ENCODE results near the gene TMEM229B.

TMEM229B gene

GRCh38 chr14:67487937-67488893, at the start of gene TMEM229B:
TMEM229B (minus strand) TSS chr14:67488721; CDS start chr14:67473923, 14,798 bp downstream.
- DNase-seq = no peak

GRCh38 chr14:67537736-67538135, 49.2 kb upstream of the TMEM229B start:
- DNase-seq = no peak

- DNase-seq = no peak
These were observed 47.6 kb upstream of the TMEM229B start for GRCh38 chr14:67536087-67536486.

- DNase-seq = no peak
These were observed 45.2 kb upstream of the TMEM229B start for GRCh38 chr14:67533754-67534085.

- DNase-seq = peak; percentile 43
These were observed 44.7 kb upstream of the TMEM229B start, which contains the start of gene PLEKHH1 for GRCh38 chr14:67532998-67533753. PLEKHH1 (plus strand) TSS chr14:67533290; CDS start chr14:67541868, 8,578 bp downstream.

- no peak for DNase-seq
These were observed 44.1 kb upstream of the TMEM229B start for GRCh38 chr14:67532606-67532997.

- no peak for DNase-seq
These were observed 41.7 kb upstream of the TMEM229B start for GRCh38 chr14:67529947-67530935.

- DNase-seq = no peak
These were observed 39.8 kb upstream of the TMEM229B start for GRCh38 chr14:67528276-67528675.

GRCh38 chr14:67527756-67528155, 39.2 kb upstream of the TMEM229B start:
- DNase-seq = no peak

- DNase-seq = peak; percentile 27
These were observed 38.3 kb upstream of the TMEM229B start for GRCh38 chr14:67526676-67527459.

GRCh38 chr14:67526181-67526580, 37.7 kb upstream of the TMEM229B start:
- no peak for DNase-seq

- no peak for DNase-seq
These were observed 36.9 kb upstream of the TMEM229B start for GRCh38 chr14:67525389-67525788.

GRCh38 chr14:67524634-67524963, 36.1 kb upstream of the TMEM229B start:
- DNase-seq = no peak

GRCh38 chr14:67523764-67524633, 35.5 kb upstream of the TMEM229B start:
- no peak for DNase-seq

- no peak for DNase-seq
These were observed 33.7 kb upstream of the TMEM229B start for GRCh38 chr14:67522270-67522669.

- no peak for DNase-seq
These were observed 32.0 kb upstream of the TMEM229B start for GRCh38 chr14:67520482-67520881.

- no peak for DNase-seq
These were observed 30.9 kb upstream of the TMEM229B start for GRCh38 chr14:67519406-67519805.

- DNase-seq = no peak
These were observed 28.6 kb upstream of the TMEM229B start for GRCh38 chr14:67517083-67517482.

- no peak for DNase-seq
These were observed 28.2 kb upstream of the TMEM229B start for GRCh38 chr14:67516676-67517075.

GRCh38 chr14:67515386-67516079, 27.0 kb upstream of the TMEM229B start:
- no peak for DNase-seq
